Stomach (tissue), 4 donors: ENCODE measurements around the gene HIP1.

Experiments
- CTCF ChIP-seq, 7 experiments: fragments of 450-650 bp in 4 of 7; fragments of 200-600 bp in 3 of 7; sonication (generic) in 3 of 7; IDR thresholded peaks; one replicate each; pipeline ENCODE4 v1.5.1; 2016 to 2019; ENCODE audit warnings: antibody characterized with exemption in 7 of 7, control low read depth in 2 of 7, mild to moderate bottlenecking in 1 of 7
- EP300 ChIP-seq: sonication (generic); formaldehyde crosslinking; IDR thresholded peaks from one replicate; pipeline ENCODE4 v1.6.1; 2017; ENCODE audit warnings: antibody characterized with exemption
- POLR2AphosphoS5 ChIP-seq, 3 donors: sonication (generic); formaldehyde crosslinking; IDR thresholded peaks; one replicate each; pipeline ENCODE4 v1.6.1; 2016; ENCODE audit warnings: antibody characterized with exemption in 3 of 3

GRCh38 chr7:75584354-75584753 is 154.4 kb downstream of the HIP1 start:
- TF ChIP-seq POLR2AphosphoS5 (IDR thresholded peaks at IDR 0.05) (no peak), CTCF (IDR thresholded peaks at IDR 0.05) (no peak), EP300 (no peak)
